Nephron progenitor cell (in vitro differentiated cells): Measurements from ENCODE around the gene IKBKE.

Experiments
- DNase-seq: peaks from one replicate; pipeline ENCODE4 v3.0.0; 2021
- H3K27ac Mint-ChIP-seq: 2 replicates; pipeline ENCODE4 v1.8.0; 2021; ENCODE audit warnings: mild to moderate bottlenecking, moderate library complexity, mixed read lengths
- H3K27me3 Mint-ChIP-seq: 2 replicates; pipeline ENCODE4 v1.8.0; 2021; ENCODE audit warnings: mild to moderate bottlenecking, low read depth, mixed read lengths; ENCODE audit not compliant: poor library complexity
- H3K36me3 Mint-ChIP-seq: 2 replicates; pipeline ENCODE4 v1.8.0; 2021; ENCODE audit warnings: low read depth, mixed read lengths
- H3K4me1 Mint-ChIP-seq: 2 replicates; pipeline ENCODE4 v1.8.0; 2021; ENCODE audit warnings: mixed read lengths
- H3K4me3 Mint-ChIP-seq: 2 replicates; pipeline ENCODE4 v1.8.0; 2021; ENCODE audit warnings: mild to moderate bottlenecking, moderate library complexity, mixed read lengths
- H3K9me3 Mint-ChIP-seq: 2 replicates; pipeline ENCODE4 v1.8.0; 2021; ENCODE audit warnings: mild to moderate bottlenecking, moderate library complexity, mixed read lengths
- TF ChIP-seq, protein P1 (sequence below): fragments of 200-600 bp; sonication (generic); IDR thresholded peaks from 2 replicates; pipeline ENCODE4 v1.5.0; 2021; ENCODE audit warnings: antibody characterized with exemption

Gene IKBKE

DNA sequence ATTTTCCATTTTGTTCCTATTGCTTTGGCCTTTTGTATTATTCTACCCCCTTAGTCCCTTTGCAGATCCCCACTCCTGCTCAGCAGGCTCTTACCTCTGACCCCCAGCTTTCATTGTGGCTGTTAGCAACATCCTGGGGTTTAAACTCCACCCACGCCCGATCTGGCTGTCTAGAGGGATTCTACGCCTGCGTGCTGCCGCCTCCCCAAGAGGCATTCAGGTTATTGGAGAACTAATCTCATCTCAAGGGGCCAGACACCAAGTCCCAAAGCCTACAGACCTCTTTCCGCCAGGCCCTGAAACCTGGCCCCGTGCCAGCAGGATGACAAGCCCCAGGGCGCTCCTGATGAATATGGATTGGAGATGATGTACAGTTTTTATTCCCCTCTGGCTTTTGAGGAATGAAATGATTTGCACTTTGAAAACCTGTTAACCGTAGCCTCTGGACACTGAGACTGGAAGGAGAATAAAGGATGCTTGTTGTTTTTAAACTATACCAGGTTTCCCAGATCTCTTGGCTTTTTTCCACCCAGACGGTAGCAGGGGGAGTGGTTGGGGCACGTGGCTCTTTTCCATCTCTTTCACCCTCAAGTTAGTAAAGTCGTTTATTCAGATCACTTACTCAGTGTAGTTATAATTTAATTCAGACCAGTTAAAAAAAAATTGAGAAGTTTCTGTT, 14.5 kb upstream of the IKBKE start:
- Mint-ChIP-seq H3K9me3 (no peaks in the 10 kb centered on the region), H3K36me3 (peaks cover 69% of the 10 kb centered on the region), H3K27me3 (no peaks in the 10 kb centered on the region), H3K27ac (peak overlapping the region; percentile 40), H3K4me1 (peaks cover 47% of the 10 kb centered on the region), H3K4me3 (no peak overlapping the region)
- DNase-seq, result no peak
- TF ChIP-seq, protein P1, sequence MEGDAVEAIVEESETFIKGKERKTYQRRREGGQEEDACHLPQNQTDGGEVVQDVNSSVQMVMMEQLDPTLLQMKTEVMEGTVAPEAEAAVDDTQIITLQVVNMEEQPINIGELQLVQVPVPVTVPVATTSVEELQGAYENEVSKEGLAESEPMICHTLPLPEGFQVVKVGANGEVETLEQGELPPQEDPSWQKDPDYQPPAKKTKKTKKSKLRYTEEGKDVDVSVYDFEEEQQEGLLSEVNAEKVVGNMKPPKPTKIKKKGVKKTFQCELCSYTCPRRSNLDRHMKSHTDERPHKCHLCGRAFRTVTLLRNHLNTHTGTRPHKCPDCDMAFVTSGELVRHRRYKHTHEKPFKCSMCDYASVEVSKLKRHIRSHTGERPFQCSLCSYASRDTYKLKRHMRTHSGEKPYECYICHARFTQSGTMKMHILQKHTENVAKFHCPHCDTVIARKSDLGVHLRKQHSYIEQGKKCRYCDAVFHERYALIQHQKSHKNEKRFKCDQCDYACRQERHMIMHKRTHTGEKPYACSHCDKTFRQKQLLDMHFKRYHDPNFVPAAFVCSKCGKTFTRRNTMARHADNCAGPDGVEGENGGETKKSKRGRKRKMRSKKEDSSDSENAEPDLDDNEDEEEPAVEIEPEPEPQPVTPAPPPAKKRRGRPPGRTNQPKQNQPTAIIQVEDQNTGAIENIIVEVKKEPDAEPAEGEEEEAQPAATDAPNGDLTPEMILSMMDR, result no peak

DNA sequence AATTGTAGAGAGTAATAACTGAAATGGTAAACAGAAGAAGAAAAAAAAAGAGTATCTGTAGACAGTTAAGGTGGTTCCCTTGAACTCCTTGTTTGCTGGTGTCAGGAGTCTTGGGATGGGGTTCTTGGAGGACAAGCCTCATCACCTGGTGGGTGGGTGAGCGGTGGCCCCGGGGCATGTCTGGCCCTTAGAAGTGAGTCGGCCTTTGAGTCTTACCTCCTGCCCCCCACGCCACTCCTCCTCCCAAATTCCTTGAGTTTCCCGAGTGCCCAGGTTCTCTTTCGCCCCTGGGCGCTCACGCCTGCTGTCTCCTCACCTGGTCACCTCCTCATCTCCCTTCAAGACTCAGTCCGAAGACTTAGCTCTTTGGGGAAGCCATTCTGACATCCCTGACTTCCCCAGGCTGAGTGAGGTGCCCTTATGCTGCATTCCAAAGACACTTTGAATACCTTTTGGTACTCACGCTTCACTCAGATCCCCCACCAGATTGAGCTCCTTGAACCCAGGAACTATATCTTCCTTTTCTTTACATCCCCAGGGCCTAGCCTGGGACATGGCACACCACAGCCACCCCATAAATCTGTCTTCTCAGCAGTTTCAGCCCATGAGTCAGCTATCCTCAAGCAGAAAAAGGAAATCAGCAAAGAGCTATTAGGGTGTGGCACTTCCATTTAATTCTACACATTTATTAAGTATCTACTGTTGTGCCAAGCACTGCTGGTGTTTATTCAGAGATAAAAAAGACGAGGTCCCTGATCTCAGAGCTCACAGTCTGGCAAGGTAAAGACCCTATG, 13.5 kb upstream of the IKBKE start:
- peaks cover 45% of the 10 kb centered on the region for H3K4me1 Mint-ChIP-seq
- H3K36me3 Mint-ChIP-seq, result peaks cover 68% of the 10 kb centered on the region
- no peaks in the 10 kb centered on the region for H3K9me3 Mint-ChIP-seq
- peak overlapping the region; percentile 52 for H3K27ac Mint-ChIP-seq
- DNase-seq, result no peak
- H3K4me3 Mint-ChIP-seq, result no peak overlapping the region
- TF ChIP-seq, protein P1, result no peak
- no peaks in the 10 kb centered on the region for H3K27me3 Mint-ChIP-seq

DNA sequence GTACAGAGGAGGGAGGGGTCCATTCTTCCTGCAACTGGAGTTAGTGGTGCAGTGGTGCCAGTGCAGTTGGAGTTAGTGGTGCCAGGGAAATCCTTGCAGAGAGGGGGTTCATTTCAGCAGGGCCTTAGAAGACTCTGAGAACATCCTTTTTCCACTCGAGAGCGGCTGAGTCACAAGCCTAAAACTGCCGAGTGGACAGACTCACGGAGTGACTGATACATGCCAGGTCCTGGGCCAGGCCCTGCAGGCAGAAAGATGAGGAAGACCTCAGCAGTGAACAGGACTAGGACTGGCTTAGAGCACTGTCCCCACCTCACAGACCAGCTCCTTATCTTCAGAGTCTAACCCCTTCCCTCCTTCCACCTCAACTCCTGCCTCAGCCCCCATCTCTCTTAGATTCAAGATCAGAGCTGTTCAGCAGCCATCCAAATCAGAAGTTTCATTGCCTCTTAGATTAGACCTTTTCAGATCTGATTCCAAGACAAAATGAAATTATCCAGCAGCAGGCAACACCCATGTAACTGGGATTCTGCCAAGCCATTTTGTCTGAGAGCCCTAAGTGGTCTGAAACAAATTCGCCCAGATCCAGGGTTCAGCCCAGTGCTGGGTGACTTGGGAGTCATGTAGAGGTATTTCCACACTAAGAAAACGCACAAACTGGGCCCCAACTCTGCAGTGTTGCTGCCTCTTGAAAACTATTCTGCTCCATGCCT, 12.7 kb upstream of the IKBKE start:
- H3K27ac Mint-ChIP-seq, result no peak overlapping the region
- H3K9me3 Mint-ChIP-seq, result no peaks in the 10 kb centered on the region
- peaks cover 44% of the 10 kb centered on the region for H3K4me1 Mint-ChIP-seq
- peaks cover 65% of the 10 kb centered on the region for H3K36me3 Mint-ChIP-seq
- no peak for DNase-seq
- H3K27me3 Mint-ChIP-seq, result no peaks in the 10 kb centered on the region
- TF ChIP-seq, protein P1, result no peak
- no peak overlapping the region for H3K4me3 Mint-ChIP-seq

DNA sequence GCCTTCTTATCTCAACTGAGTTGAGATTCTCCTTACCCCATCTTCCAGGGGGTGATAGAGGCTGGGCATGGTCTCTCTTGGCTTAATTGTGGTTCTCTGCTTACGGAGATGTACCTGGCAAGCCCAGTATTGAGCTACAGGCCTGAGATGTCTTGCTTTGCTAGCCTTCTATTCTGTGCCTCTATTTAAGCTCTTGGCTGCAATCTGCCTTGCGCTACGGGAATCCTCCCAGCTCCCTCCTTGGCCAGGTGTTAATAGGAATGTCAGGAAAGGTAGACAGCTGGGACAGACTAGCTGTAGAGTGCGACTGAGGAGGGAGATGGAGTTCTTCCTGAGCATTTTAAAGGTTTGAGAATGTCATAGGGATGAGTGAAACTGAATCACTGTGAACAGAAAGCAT, 10.6 kb upstream of the IKBKE start:
- H3K27me3 Mint-ChIP-seq, result no peaks in the 10 kb centered on the region
- H3K9me3 Mint-ChIP-seq, result no peaks in the 10 kb centered on the region
- no peak for DNase-seq
- peaks cover 34% of the 10 kb centered on the region for H3K4me1 Mint-ChIP-seq
- H3K4me3 Mint-ChIP-seq, result no peak overlapping the region
- peaks cover 50% of the 10 kb centered on the region for H3K36me3 Mint-ChIP-seq
- no peak overlapping the region for H3K27ac Mint-ChIP-seq
- TF ChIP-seq, protein P1, result no peak

DNA sequence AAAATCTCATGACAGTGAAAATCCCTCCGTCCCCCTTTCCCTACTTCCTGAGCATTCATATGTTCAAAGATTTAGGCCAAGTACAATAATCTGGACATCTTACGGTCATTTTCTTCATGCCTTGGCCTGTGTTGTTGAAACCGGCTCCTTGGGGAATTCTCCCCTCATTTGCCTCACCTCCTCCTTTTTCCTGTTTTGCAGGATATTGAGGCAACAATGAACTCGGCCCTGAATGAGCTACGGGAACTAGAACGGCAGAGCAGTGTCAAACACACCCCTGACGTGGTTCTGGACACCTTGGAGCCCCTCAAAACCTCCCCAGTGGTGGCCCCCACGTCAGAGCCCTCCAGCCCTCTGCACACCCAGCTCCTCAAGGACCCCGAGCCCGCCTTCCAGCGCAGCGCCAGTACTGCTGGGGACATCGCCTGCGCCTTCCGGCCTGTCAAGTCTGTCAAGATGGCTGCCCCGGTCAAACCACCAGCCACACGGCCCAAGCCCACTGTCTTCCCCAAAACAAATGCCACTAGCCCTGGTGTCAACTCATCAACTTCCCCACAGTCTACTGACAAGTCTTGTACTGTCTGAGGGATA, 9.3 kb upstream of the IKBKE start:
- no peaks in the 10 kb centered on the region for H3K27me3 Mint-ChIP-seq
- TF ChIP-seq, protein P1, result no peak
- H3K9me3 Mint-ChIP-seq, result no peaks in the 10 kb centered on the region
- no peak overlapping the region for H3K4me3 Mint-ChIP-seq
- H3K27ac Mint-ChIP-seq, result peak overlapping the region; percentile 34
- H3K4me1 Mint-ChIP-seq, result peaks cover 22% of the 10 kb centered on the region
- no peak for DNase-seq
- peaks cover 38% of the 10 kb centered on the region for H3K36me3 Mint-ChIP-seq
